Measurements from ENCODE around the gene ADGRG6.

DNA sequence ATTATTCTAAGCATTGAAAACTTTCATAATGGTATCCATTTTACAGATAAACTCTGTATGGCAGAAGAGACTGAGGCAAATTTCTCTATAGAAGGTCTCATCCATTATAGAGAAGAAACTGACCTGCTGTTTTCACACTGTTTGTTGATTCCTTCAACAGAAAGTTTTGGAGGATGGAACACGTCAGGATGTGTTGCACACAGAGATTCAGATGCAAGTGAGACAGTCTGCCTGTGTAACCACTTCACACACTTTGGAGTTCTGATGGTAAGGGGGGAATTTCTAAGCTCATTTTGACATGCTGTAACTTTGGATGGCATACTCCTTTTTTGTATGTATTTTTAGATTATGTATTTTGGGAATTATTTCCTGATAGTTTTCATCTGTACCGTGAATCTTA lies 109.3 kb downstream of the ADGRG6 start:
- TF ChIP-seq CTCF (IDR thresholded peaks at IDR 0.05) (no peak), EP300 (IDR thresholded peaks at IDR 0.05) (no peak), POLR2AphosphoS5 (IDR thresholded peaks at IDR 0.05) (no peak)
